ENCODE data around the gene CASQ2. TPM values are rescaled to one million over a fixed set of nuclear protein-coding genes. Genes with fewer than 3 reads are reported as not detected.
A peak's percentile ranks its signal among the peaks of the same experiment; 100 is the strongest.

The CASQ2 gene
- not detected for polyA plus RNA-seq

DNA sequence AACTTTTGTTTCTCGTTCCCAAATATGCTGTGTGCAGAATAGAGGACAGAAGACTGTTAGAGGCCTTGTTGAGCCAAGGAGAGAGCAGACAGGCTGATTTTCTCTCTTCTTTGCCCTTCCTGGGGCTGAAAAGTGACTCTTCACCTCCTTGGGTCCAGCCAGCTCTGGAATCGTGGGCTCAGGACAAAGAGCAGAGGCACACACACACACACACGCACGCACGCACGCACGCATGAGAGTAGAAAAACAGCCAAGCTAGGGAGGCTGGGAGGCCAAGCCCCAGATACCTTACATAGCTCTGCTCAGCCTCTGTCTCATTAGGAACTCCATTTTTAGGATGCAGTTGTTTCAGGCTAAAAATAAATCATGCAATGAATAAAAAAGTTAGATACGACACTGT is at the start of gene CASQ2:
CASQ2 (minus strand) TSS at position 166 of the 400 bp plus-strand sequence. CDS start 173 bp downstream, outside the sequence.
- no peaks in the 10 kb centered on the region for H3K36me3 Mint-ChIP-seq
- H3K4me3 Mint-ChIP-seq: no peak within 1 kb of the TSS
- no peaks in the 10 kb centered on the region for H3K4me1 Mint-ChIP-seq
- peaks cover 2 to 8% (median 6%) of the 10 kb centered on the region in 3 donors for H3K27me3 Mint-ChIP-seq (ENCODE audit: low read depth in 3 of 3)
- no peak for DNase-seq
- no peak within 1 kb of the TSS for H3K27ac Mint-ChIP-seq
- no peaks in the 10 kb centered on the region for H3K9me3 Mint-ChIP-seq

GRCh38 chr1:115815694-115816093 is 47.2 kb upstream of the CASQ2 start:
- Mint-ChIP-seq H3K27me3 (ENCODE audit: low read depth in 3 of 3) (peaks cover 2 to 3% (median 3%) of the 10 kb centered on the region in 3 donors), H3K36me3 (no peaks in the 10 kb centered on the region)
- no peak for DNase-seq

GRCh38 chr1:115814685-115815398 is 46.3 kb upstream of the CASQ2 start:
- H3K4me3 Mint-ChIP-seq: no peak overlapping the region
- H3K36me3 Mint-ChIP-seq: no peaks in the 10 kb centered on the region
- no peaks in the 10 kb centered on the region for H3K9me3 Mint-ChIP-seq
- no peaks in the 10 kb centered on the region for H3K4me1 Mint-ChIP-seq
- H3K27ac Mint-ChIP-seq: no peak overlapping the region
- DNase-seq: no peak
- peaks cover 0 to 4% (median 2%) of the 10 kb centered on the region in 3 donors for H3K27me3 Mint-ChIP-seq (ENCODE audit: low read depth in 3 of 3)

More at GRCh38 chr1:115815694-115816093, 47.2 kb upstream of the CASQ2 start:
- Mint-ChIP-seq H3K27ac (no peak overlapping the region), H3K9me3 (no peaks in the 10 kb centered on the region), H3K4me1 (no peaks in the 10 kb centered on the region), H3K4me3 (no peak overlapping the region)

GRCh38 chr1:115813727-115814126 is 45.2 kb upstream of the CASQ2 start:
- no peak overlapping the region for H3K4me3 Mint-ChIP-seq
- H3K9me3 Mint-ChIP-seq: no peaks in the 10 kb centered on the region
- H3K36me3 Mint-ChIP-seq: no peaks in the 10 kb centered on the region
- peaks cover 2 to 4% (median 2%) of the 10 kb centered on the region in 3 donors for H3K27me3 Mint-ChIP-seq (ENCODE audit: low read depth in 3 of 3)
- no peak for DNase-seq
- no peak overlapping the region for H3K27ac Mint-ChIP-seq
- H3K4me1 Mint-ChIP-seq: no peaks in the 10 kb centered on the region

DNA sequence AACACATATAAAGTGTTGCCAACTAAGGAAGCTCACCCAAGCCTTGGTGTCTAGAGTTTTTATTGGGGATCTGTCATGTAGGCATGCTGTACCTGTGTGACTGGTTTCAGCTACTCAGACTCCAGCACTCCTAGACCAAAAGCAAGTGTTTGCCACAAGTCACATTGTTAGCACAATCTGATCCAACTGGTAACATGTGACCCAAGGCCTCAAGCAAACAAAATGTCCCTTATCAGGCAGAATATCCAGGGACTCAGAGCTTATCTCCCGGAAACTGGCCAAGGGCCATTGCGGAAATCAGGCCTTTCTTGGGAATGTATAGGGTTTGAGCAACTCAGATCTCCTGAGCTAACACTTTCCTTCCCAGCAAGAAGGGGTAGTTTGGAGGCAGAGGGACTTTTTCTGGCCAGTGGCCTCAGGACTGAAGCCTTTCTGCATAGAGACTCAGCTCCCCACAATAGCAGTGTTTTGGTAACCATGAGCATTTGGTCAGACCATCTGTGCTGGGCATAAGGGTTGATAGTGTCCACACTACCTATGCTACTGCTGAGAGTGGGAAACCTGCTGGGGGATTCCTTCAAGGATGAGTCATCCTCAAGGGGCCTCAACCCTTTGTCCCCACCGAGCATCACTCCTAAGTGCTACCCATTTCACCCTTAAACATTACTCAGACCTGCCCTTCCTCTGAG is 42.8 kb upstream of the CASQ2 start:
- no peak overlapping the region for H3K4me3 Mint-ChIP-seq
- DNase-seq: no peak
- no peaks in the 10 kb centered on the region for H3K9me3 Mint-ChIP-seq
- no peaks in the 10 kb centered on the region for H3K4me1 Mint-ChIP-seq
- no peak overlapping the region for H3K27ac Mint-ChIP-seq
- no peaks in the 10 kb centered on the region for H3K36me3 Mint-ChIP-seq
- H3K27me3 Mint-ChIP-seq (ENCODE audit: low read depth in 3 of 3): peaks cover 1 to 2% (median 2%) of the 10 kb centered on the region in 3 donors

GRCh38 chr1:115810609-115811008 is 42.1 kb upstream of the CASQ2 start:
- H3K27me3 Mint-ChIP-seq (ENCODE audit: low read depth in 3 of 3): peaks cover 2% of the 10 kb centered on the region in 3 donors
- no peak overlapping the region for H3K4me3 Mint-ChIP-seq
- DNase-seq: no peak
- no peaks in the 10 kb centered on the region for H3K9me3 Mint-ChIP-seq
- no peaks in the 10 kb centered on the region for H3K36me3 Mint-ChIP-seq
- H3K27ac Mint-ChIP-seq: no peak overlapping the region
- H3K4me1 Mint-ChIP-seq: no peaks in the 10 kb centered on the region

GRCh38 chr1:115809847-115810246 is 41.3 kb upstream of the CASQ2 start:
- no peak overlapping the region for H3K27ac Mint-ChIP-seq
- H3K4me1 Mint-ChIP-seq: no peaks in the 10 kb centered on the region
- DNase-seq: no peak
- peaks cover 2 to 3% (median 2%) of the 10 kb centered on the region in 3 donors for H3K27me3 Mint-ChIP-seq (ENCODE audit: low read depth in 3 of 3)
- no peaks in the 10 kb centered on the region for H3K9me3 Mint-ChIP-seq
- H3K4me3 Mint-ChIP-seq: no peak overlapping the region
- H3K36me3 Mint-ChIP-seq: no peaks in the 10 kb centered on the region

DNA sequence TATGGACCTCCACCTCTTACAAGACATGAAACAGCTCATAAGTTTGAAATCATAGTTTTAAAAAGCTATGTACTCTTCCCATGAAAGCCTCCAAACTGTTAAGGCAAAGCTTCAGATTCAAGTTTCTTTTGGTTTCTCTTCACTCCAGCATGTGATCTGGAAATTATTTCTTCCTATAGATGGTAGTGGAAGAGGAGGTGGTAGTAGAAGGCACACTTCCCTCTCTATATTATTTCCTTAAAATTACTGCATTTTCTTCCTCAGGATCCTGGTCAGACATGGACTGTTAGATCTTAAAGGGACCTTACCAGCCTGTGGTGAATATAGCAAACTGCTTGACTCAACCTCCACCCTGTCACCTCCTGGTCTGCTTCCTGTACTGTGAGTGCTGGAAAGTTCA is 40.6 kb upstream of the CASQ2 start:
- H3K27me3 Mint-ChIP-seq (ENCODE audit: low read depth in 3 of 3): peaks cover 2 to 5% (median 2%) of the 10 kb centered on the region in 3 donors
- no peaks in the 10 kb centered on the region for H3K4me1 Mint-ChIP-seq
- DNase-seq: no peak
- H3K4me3 Mint-ChIP-seq: no peak overlapping the region
- H3K9me3 Mint-ChIP-seq: no peaks in the 10 kb centered on the region
- H3K36me3 Mint-ChIP-seq: no peaks in the 10 kb centered on the region
- no peak overlapping the region for H3K27ac Mint-ChIP-seq

GRCh38 chr1:115807723-115808122 is 39.2 kb upstream of the CASQ2 start:
- H3K27ac Mint-ChIP-seq: no peak overlapping the region
- H3K36me3 Mint-ChIP-seq: no peaks in the 10 kb centered on the region
- H3K4me1 Mint-ChIP-seq: no peaks in the 10 kb centered on the region
- H3K4me3 Mint-ChIP-seq: no peak overlapping the region
- peaks cover 2 to 7% (median 2%) of the 10 kb centered on the region in 3 donors for H3K27me3 Mint-ChIP-seq (ENCODE audit: low read depth in 3 of 3)
- peak; percentile 40 to 46 (median 40) for DNase-seq
- H3K9me3 Mint-ChIP-seq: no peaks in the 10 kb centered on the region

DNA sequence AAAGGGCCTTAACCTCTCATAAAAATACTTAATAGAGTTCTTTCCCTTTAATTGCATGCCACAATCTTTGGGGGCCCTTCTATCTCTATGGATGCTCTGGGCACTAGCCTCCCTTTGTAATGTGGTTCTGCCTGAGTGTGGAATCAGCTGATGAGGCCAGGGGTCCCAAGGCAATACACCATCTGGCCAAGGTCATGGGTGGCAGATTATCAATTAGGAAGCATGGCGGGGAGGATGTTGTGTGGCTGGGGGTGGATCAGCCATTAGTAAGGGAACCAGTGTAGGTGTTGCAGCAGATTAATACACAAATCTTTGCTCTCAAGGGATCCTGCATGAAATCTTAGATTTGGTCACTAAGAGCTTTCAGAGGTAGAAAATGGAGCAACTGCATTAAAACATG is 37.1 kb upstream of the CASQ2 start:
- Mint-ChIP-seq H3K4me1 (no peaks in the 10 kb centered on the region), H3K27me3 (ENCODE audit: low read depth in 3 of 3) (peaks cover under 1 to 7% (median 2%) of the 10 kb centered on the region in 3 donors), H3K9me3 (no peaks in the 10 kb centered on the region), H3K36me3 (no peaks in the 10 kb centered on the region), H3K27ac (no peak overlapping the region), H3K4me3 (no peak overlapping the region)
- DNase-seq: no peak

DNA sequence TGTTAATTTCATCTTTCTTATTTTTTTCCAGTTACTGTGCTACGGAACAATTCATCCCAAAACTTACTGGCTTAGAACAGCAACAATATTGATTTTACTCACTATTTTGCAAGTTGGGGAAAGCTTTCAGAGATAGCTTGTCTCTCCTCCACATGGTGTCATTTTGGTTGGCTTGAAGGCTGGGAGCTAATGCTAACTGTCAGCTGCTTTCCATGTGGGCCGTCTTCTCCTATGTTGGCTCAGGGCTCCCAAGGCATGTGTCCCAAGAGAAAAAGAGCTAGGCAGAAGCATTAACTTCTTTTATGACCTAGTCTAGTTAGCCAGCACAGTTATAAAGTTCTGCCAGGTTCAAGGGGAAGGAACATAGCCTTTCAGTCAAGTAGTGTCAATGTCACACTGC is 33.9 kb upstream of the CASQ2 start:
- peaks cover 0 to 9% (median 0%) of the 10 kb centered on the region in 3 donors for H3K27me3 Mint-ChIP-seq (ENCODE audit: low read depth in 3 of 3)
- no peak for DNase-seq

DNA sequence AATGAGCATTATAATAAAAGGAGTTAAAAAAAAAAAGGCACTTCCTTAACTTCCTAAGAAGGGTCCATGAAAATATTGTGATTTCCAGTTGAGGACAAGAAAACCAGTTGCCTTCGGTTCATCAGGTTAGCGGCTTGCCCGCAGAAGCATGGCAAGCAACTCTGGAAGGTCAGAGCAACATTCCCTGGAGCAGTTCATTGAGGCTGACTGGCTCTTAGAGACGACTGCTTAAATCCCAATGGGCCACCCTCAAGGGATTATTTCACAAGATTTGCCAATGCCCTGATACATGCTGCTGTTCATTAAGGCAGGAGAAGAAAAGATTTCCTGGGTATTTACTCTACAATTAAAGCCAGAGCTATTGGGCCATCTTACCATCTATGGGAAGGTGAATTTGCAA is 29.0 kb upstream of the CASQ2 start:
- Mint-ChIP-seq H3K4me3 (no peak overlapping the region), H3K9me3 (no peaks in the 10 kb centered on the region), H3K36me3 (no peaks in the 10 kb centered on the region), H3K27ac (no peak overlapping the region), H3K27me3 (ENCODE audit: low read depth in 3 of 3) (peaks cover 2 to 9% (median 3%) of the 10 kb centered on the region in 3 donors), H3K4me1 (no peaks in the 10 kb centered on the region)
- DNase-seq: no peak

More for the DNA sequence above, 33.9 kb upstream of the CASQ2 start:
- Mint-ChIP-seq H3K27ac (no peak overlapping the region), H3K9me3 (no peaks in the 10 kb centered on the region), H3K36me3 (no peaks in the 10 kb centered on the region), H3K4me1 (no peaks in the 10 kb centered on the region), H3K4me3 (no peak overlapping the region)

- Mint-ChIP-seq H3K36me3 (no peaks in the 10 kb centered on the region), H3K4me1 (no peaks in the 10 kb centered on the region), H3K9me3 (no peaks in the 10 kb centered on the region), H3K4me3 (no peak overlapping the region), H3K27me3 (ENCODE audit: low read depth in 3 of 3) (peaks cover 2 to 9% (median 6%) of the 10 kb centered on the region in 3 donors), H3K27ac (no peak overlapping the region)
- DNase-seq: no peak
These were observed 28.4 kb upstream of the CASQ2 start for GRCh38 chr1:115796897-115797296.

GRCh38 chr1:115796036-115796435 is 27.5 kb upstream of the CASQ2 start:
- Mint-ChIP-seq H3K36me3 (no peaks in the 10 kb centered on the region), H3K9me3 (no peaks in the 10 kb centered on the region), H3K27me3 (ENCODE audit: low read depth in 3 of 3) (peaks cover 2 to 9% (median 6%) of the 10 kb centered on the region in 3 donors), H3K4me1 (no peaks in the 10 kb centered on the region), H3K27ac (no peak overlapping the region), H3K4me3 (no peak overlapping the region)
- no peak for DNase-seq

Measured in immature natural killer cell (primary cell).